Upper lobe of right lung (tissue), 1 donor: ENCODE measurements around the gene UBE2J1. TPM values are rescaled to one million over a fixed set of nuclear protein-coding genes. Genes with fewer than 3 reads are reported as not detected.

Experiments used
- ATAC-seq: fragments of 200-7000 bp; cut with Tn5 transposase; one replicate; pipeline ENCODE4 v1.9.1; 2020; ENCODE audit warnings: mild to moderate bottlenecking, moderate library complexity
- DNase-seq: peaks from one replicate; pipeline ENCODE4 v3.0.0-alpha.2; 2020
- H3K27ac ChIP-seq: fragments of 200-600 bp; one replicate; pipeline ENCODE4 v1.8.0; 2022
- H3K27me3 ChIP-seq: fragments of 200-600 bp; one replicate; pipeline ENCODE4 v1.8.0; 2022; ENCODE audit warnings: mild to moderate bottlenecking
- H3K36me3 ChIP-seq: fragments of 200-600 bp; one replicate; pipeline ENCODE4 v1.8.0; 2022
- H3K4me1 ChIP-seq: fragments of 200-600 bp; one replicate; pipeline ENCODE4 v1.8.0; 2022
- H3K4me3 ChIP-seq: fragments of 200-600 bp; one replicate; pipeline ENCODE4 v1.8.0; 2022; ENCODE audit warnings: mild to moderate bottlenecking
- H3K9me3 ChIP-seq: fragments of 200-600 bp; one replicate; pipeline ENCODE4 v1.8.0; 2022
- CTCF ChIP-seq: fragments of 200-600 bp; IDR thresholded peaks from one replicate; pipeline ENCODE4 v1.8.0; 2022; ENCODE audit warnings: antibody characterized with exemption
- intact Hi-C: fragments of 100-400 bp; cut with DNase I; formaldehyde crosslinking; loops from one replicate; pipeline ENCODE4 v1.11.0; 2022
- total RNA-seq: library from RNA; stranded (reverse); fragmentation: NEBNext Ultra II Directional; extraction: Animal tissue kit (Norgen Biotek cat#: 25700); gene quantifications from one replicate; pipeline ENCODE4 v1.2.1, GENCODE V29; 2021
- donor health status: DM: no; HTN: yes; CAD: no; lungs with severe emphysema.

UBE2J1 gene
- total RNA-seq, 1 donor from 2014 or later = 42.7 TPM

- ATAC-seq (no peak), DNase-seq (no peak)
- H3K4me1 ChIP-seq = no peaks in the 10 kb centered on the region
- no peak overlapping the region for H3K4me3 ChIP-seq
- H3K9me3 ChIP-seq = no peaks in the 10 kb centered on the region
- H3K27ac ChIP-seq = no peak overlapping the region
- H3K27me3 ChIP-seq = no peaks in the 10 kb centered on the region
- intact Hi-C loops = no loop called here
- TF ChIP-seq CTCF = no peak
- no peaks in the 10 kb centered on the region for H3K36me3 ChIP-seq
These were observed 41.1 kb upstream of the UBE2J1 start for GRCh38 chr6:89393659-89394058.

GRCh38 chr6:89392823-89393222, 40.3 kb upstream of the UBE2J1 start:
- no peak for ATAC-seq
- Histone ChIP-seq H3K36me3 (no peaks in the 10 kb centered on the region), H3K9me3 (no peaks in the 10 kb centered on the region), H3K27me3 (no peaks in the 10 kb centered on the region), H3K4me1 (no peaks in the 10 kb centered on the region), H3K4me3 (no peak overlapping the region), H3K27ac (no peak overlapping the region)
- no peak for TF ChIP-seq CTCF
- DNase-seq = no peak
- intact Hi-C loops = no loop called here

GRCh38 chr6:89388846-89389245, 36.3 kb upstream of the UBE2J1 start:
- Histone ChIP-seq H3K4me1 (no peaks in the 10 kb centered on the region), H3K27ac (no peak overlapping the region), H3K36me3 (no peaks in the 10 kb centered on the region), H3K27me3 (no peaks in the 10 kb centered on the region), H3K9me3 (no peaks in the 10 kb centered on the region), H3K4me3 (no peak overlapping the region)
- TF ChIP-seq CTCF = no peak
- no peak for ATAC-seq
- intact Hi-C loops = no loop called here
- no peak for DNase-seq

- no peaks in the 10 kb centered on the region for H3K9me3 ChIP-seq
- H3K4me1 ChIP-seq = no peaks in the 10 kb centered on the region
- H3K27ac ChIP-seq = no peak overlapping the region
- ATAC-seq (no peak), DNase-seq (no peak)
- no peak for TF ChIP-seq CTCF
- no peak overlapping the region for H3K4me3 ChIP-seq
- no peaks in the 10 kb centered on the region for H3K27me3 ChIP-seq
- intact Hi-C loops = no loop called here
- no peaks in the 10 kb centered on the region for H3K36me3 ChIP-seq
These were observed 35.1 kb upstream of the UBE2J1 start for GRCh38 chr6:89387516-89388201.

- intact Hi-C loops = no loop called here
These were observed 34.5 kb upstream of the UBE2J1 start for GRCh38 chr6:89386917-89387491.

More at GRCh38 chr6:89386917-89387491, 34.5 kb upstream of the UBE2J1 start:
- Histone ChIP-seq H3K9me3 (no peaks in the 10 kb centered on the region), H3K4me1 (no peaks in the 10 kb centered on the region), H3K36me3 (no peaks in the 10 kb centered on the region), H3K4me3 (no peak overlapping the region), H3K27me3 (no peaks in the 10 kb centered on the region), H3K27ac (no peak overlapping the region)
- ATAC-seq = no peak
- DNase-seq = no peak
- no peak for TF ChIP-seq CTCF
